HepG2 (cell line): ENCODE measurements around the gene ANKRD13C. TPM values are rescaled to one million over a fixed set of nuclear protein-coding genes. Genes with fewer than 3 reads are reported as not detected.
A peak's percentile ranks its signal among the peaks of the same experiment; 100 is the strongest.

Source experiments
- ATAC-seq: fragments of 200-7000 bp; cut with Tn5 transposase; 3 replicates; pipeline ENCODE4 v1.9.1; 2020; ENCODE audit warnings: mild to moderate bottlenecking, moderate library complexity
- BruUV-seq: library from RNA; stranded (reverse); fragments of 400-500 nt; replicated peaks from 2 replicates; lab custom pipeline; 2021; lab: Mats Ljungman, UMichigan
- CTCF ChIA-PET: fragments of 300-600 bp; formaldehyde crosslinking; extraction: SDS; loops from one replicate; lab custom pipeline; 2021; ENCODE audit warnings: low total read pairs, inconsistent platforms, low intra/inter-chr PET ratio; lab: Yijun Ruan, JAX
- POLR2A ChIA-PET: fragments of 350-600 bp; sonication (Branson Sonifier 250); formaldehyde crosslinking; loops from one replicate; lab custom pipeline; 2020; ENCODE audit warnings: antibody characterized with exemption, inconsistent platforms; lab: Yijun Ruan, JAX
- DNase-seq: peaks from one replicate; pipeline ENCODE4 v3.0.0-alpha.2; 2015; ENCODE audit warnings: low spot score
- FAIRE-seq: peaks from 3 replicates; lab custom pipeline; 2011; peaks lifted over from hg19 to GRCh38; lab: Jason Lieb, UNC
- H2AFZ ChIP-seq: one replicate; pipeline ENCODE4 v1.6.1; 2011; ENCODE audit warnings: low read length, inconsistent platforms
- H3K27ac ChIP-seq: fragments of 300-600 bp; 3 replicates; pipeline ENCODE4 v1.8.0; 2011; ENCODE audit warnings: mixed run types, mild to moderate bottlenecking, mixed read lengths, low read length, inconsistent platforms; ENCODE audit not compliant: insufficient read depth; ENCODE audit errors: extremely low read length
- H3K27me3 ChIP-seq, 2 experiments: fragments of 200-600 bp in 1 of 2; 2 replicates in 1 of 2; 3 replicates in 1 of 2; pipeline versions ENCODE4 v1.6.0 to v1.8.0; 2011; ENCODE audit warnings: low read length in 2 of 2, mild to moderate bottlenecking in 2 of 2, moderate library complexity in 2 of 2, inconsistent platforms in 1 of 2; ENCODE audit not compliant: insufficient read depth in 2 of 2, control insufficient read depth in 1 of 2
- H3K36me3 ChIP-seq, 2 experiments: fragments of 200-600 bp in 1 of 2; replicated peaks in 1 of 2; 2 replicates in 1 of 2; 3 replicates in 1 of 2; pipeline versions ENCODE4 v1.5.1 to v1.8.0; 2011; ENCODE audit warnings: low read length in 2 of 2, inconsistent platforms in 1 of 2; ENCODE audit not compliant: insufficient read depth in 2 of 2, control insufficient read depth in 1 of 2
- H3K4me1 ChIP-seq: 2 replicates; pipeline ENCODE4 v1.5.1; 2012; ENCODE audit warnings: low read length, inconsistent platforms; ENCODE audit not compliant: insufficient read depth
- H3K4me2 ChIP-seq: 2 replicates; pipeline ENCODE4 v1.6.0; 2011; ENCODE audit warnings: low read depth, low read length, inconsistent platforms
- H3K4me3 ChIP-seq, 3 experiments: fragments of 200-600 bp in 1 of 3; sonication (generic), shearing (Covaris generic) in 1 of 3; replicated peaks in 1 of 3; 2 replicates each; pipeline ENCODE4 v1.5.1; 2011 to 2016; ENCODE audit warnings: low read length in 3 of 3, inconsistent platforms in 2 of 3, low read depth in 2 of 3, mild to moderate bottlenecking in 2 of 3, control low read depth in 1 of 3, mixed read lengths in 1 of 3; ENCODE audit not compliant: insufficient read depth in 1 of 3
- H3K79me2 ChIP-seq: one replicate; pipeline ENCODE4 v1.6.1; 2011; ENCODE audit warnings: low read length, inconsistent platforms; ENCODE audit not compliant: insufficient read depth
- H3K9ac ChIP-seq: 2 replicates; pipeline ENCODE4 v1.6.0; 2011; ENCODE audit warnings: mild to moderate bottlenecking, low read depth, low read length, inconsistent platforms; ENCODE audit not compliant: insufficient read depth
- H3K9me3 ChIP-seq: 2 replicates; pipeline ENCODE4 v1.5.1; 2012; ENCODE audit warnings: mild to moderate bottlenecking, low read length
- H4K20me1 ChIP-seq: 2 replicates; pipeline ENCODE4 v1.6.0; 2011; ENCODE audit warnings: inconsistent platforms, mild to moderate bottlenecking, low read length, moderate library complexity; ENCODE audit not compliant: insufficient read depth
- ATF7-NPFF ChIP-seq: sonication (generic); formaldehyde crosslinking; IDR thresholded peaks from 2 replicates; pipeline ENCODE4 v1.8.1; 2023; ENCODE audit warnings: mild to moderate bottlenecking, low read depth, missing genetic modification reagents, moderate library complexity
- CHD2 ChIP-seq: IDR thresholded peaks from 2 replicates; pipeline ENCODE4 v1.6.1; 2011; ENCODE audit warnings: low read depth, low read length, improper control_type of control experiment
- CHD4 ChIP-seq: fragments of 200-600 bp; sonication (generic); IDR thresholded peaks from 2 replicates; pipeline ENCODE4 v1.7.0; 2017; ENCODE audit warnings: mild to moderate bottlenecking, low read length, borderline replicate concordance
- CREB1 ChIP-seq, 2 experiments: fragments of 450-650 bp in 1 of 2; IDR thresholded peaks; 2 replicates each; pipeline ENCODE4 v1.6.1; 2016 to 2017; ENCODE audit warnings: control low read depth in 1 of 2, mild to moderate bottlenecking in 1 of 2, missing compliant biosample characterization in 1 of 2, missing genetic modification characterization in 1 of 2
- EED ChIP-seq: sonication (generic); formaldehyde crosslinking; IDR thresholded peaks from 2 replicates; pipeline ENCODE4 v1.5.0; 2020; ENCODE audit warnings: mild to moderate bottlenecking, missing genetic modification reagents
- HCFC1 ChIP-seq: fragments of 150-350 bp; IDR thresholded peaks from 2 replicates; pipeline ENCODE4 v1.6.1; 2014; ENCODE audit warnings: low read depth, low read length
- HHEX ChIP-seq: IDR thresholded peaks from 2 replicates; pipeline ENCODE4 v1.6.1; 2016; ENCODE audit warnings: control low read depth
- IKZF5 ChIP-seq: IDR thresholded peaks from 2 replicates; pipeline ENCODE4 v1.6.1; 2018; ENCODE audit warnings: missing genetic modification reagents, mild to moderate bottlenecking, missing compliant biosample characterization
- JUNB ChIP-seq: sonication (generic); formaldehyde crosslinking; IDR thresholded peaks from 2 replicates; pipeline ENCODE4 v1.8.0; 2022; ENCODE audit warnings: missing genetic modification reagents, mild to moderate bottlenecking, borderline replicate concordance
- KAT7 ChIP-seq: IDR thresholded peaks from 2 replicates; pipeline ENCODE4 v1.6.1; 2018; ENCODE audit warnings: borderline replicate concordance, missing compliant biosample characterization
- POGZ ChIP-seq: sonication (generic); formaldehyde crosslinking; IDR thresholded peaks from 2 replicates; pipeline ENCODE4 v1.4.0; 2020; ENCODE audit warnings: mild to moderate bottlenecking, missing genetic modification reagents
- SIN3B ChIP-seq: fragments of 150-350 bp; IDR thresholded peaks from 2 replicates; pipeline ENCODE4 v1.6.1; 2014; ENCODE audit warnings: low read length
- SMARCC2 ChIP-seq: fragments of 450-650 bp; IDR thresholded peaks from 2 replicates; pipeline ENCODE4 v1.6.1; 2017; ENCODE audit warnings: antibody characterized with exemption, mild to moderate bottlenecking
- SOX13 ChIP-seq, 3 experiments: fragments of 450-650 bp in 1 of 3; sonication (generic) in 1 of 3; formaldehyde crosslinking in 1 of 3; IDR thresholded peaks in 2 of 3; conservative IDR thresholded peaks in 1 of 3; 2 replicates each; pipeline versions ENCODE4 v1.5.0 to v1.6.1; 2016 to 2020; ENCODE audit warnings: antibody characterized with exemption in 1 of 3, mild to moderate bottlenecking in 1 of 3, missing compliant biosample characterization in 1 of 3, missing genetic modification reagents in 1 of 3, moderate library complexity in 1 of 3
- TEAD2 ChIP-seq: sonication (generic); formaldehyde crosslinking; IDR thresholded peaks from 2 replicates; pipeline ENCODE4 v1.9.0; 2021; ENCODE audit warnings: missing genetic modification reagents
- ZFP36 ChIP-seq: fragments of 150-350 bp; IDR thresholded peaks from 2 replicates; pipeline ENCODE4 v1.6.1; 2018; ENCODE audit warnings: borderline replicate concordance, low read length, low read depth; ENCODE audit not compliant: partially characterized antibody
- ZFP82 ChIP-seq: sonication (generic); formaldehyde crosslinking; IDR thresholded peaks from 2 replicates; pipeline ENCODE4 v1.5.1; 2020; ENCODE audit warnings: mild to moderate bottlenecking, missing genetic modification reagents, borderline replicate concordance
- ZNF138 ChIP-seq: sonication (generic); formaldehyde crosslinking; IDR thresholded peaks from 2 replicates; pipeline ENCODE4 v1.5.0; 2020; ENCODE audit warnings: mild to moderate bottlenecking, low read depth, missing genetic modification reagents
- ZNF160 ChIP-seq: sonication (generic); formaldehyde crosslinking; IDR thresholded peaks from 2 replicates; pipeline ENCODE4 v1.8.0; 2022; ENCODE audit warnings: mild to moderate bottlenecking, inconsistent platforms, missing genetic modification reagents
- ZNF207 ChIP-seq: fragments of 450-650 bp; IDR thresholded peaks from 2 replicates; pipeline ENCODE4 v1.6.1; 2016; ENCODE audit warnings: antibody characterized with exemption, borderline replicate concordance
- ZNF256 ChIP-seq: sonication (generic); formaldehyde crosslinking; conservative IDR thresholded peaks from 2 replicates; pipeline ENCODE4 v1.4.0; 2020; ENCODE audit warnings: missing genetic modification reagents
- ZNF563 ChIP-seq: sonication (generic); formaldehyde crosslinking; IDR thresholded peaks from 2 replicates; pipeline ENCODE4 v1.8.0; 2022; ENCODE audit warnings: mild to moderate bottlenecking, moderate library complexity, missing genetic modification reagents
- ZNF572 ChIP-seq: sonication (generic); formaldehyde crosslinking; IDR thresholded peaks from 2 replicates; pipeline ENCODE4 v1.5.1; 2020; ENCODE audit warnings: mild to moderate bottlenecking, missing genetic modification reagents
- ZNF576 ChIP-seq: sonication (generic); formaldehyde crosslinking; IDR thresholded peaks from 2 replicates; pipeline ENCODE4 v1.4.0; 2020; ENCODE audit warnings: mild to moderate bottlenecking, missing genetic modification reagents
- ZNF704 ChIP-seq: sonication (generic); formaldehyde crosslinking; IDR thresholded peaks from 2 replicates; pipeline ENCODE4 v1.8.1; 2023; ENCODE audit warnings: mild to moderate bottlenecking, inconsistent platforms, moderate library complexity, missing genetic modification reagents, borderline replicate concordance
- WGBS: methylation state at CpG from one replicate; pipeline ENCODE4 v1.1.6; 2017; ENCODE audit warnings: low lambda C conversion rate; 5-methylcytosine and 5-hydroxymethylcytosine counted together
- in situ Hi-C: cut with HindIII; loops from 2 replicates; pipeline ENCODE4 v1.10.0; 2017; ENCODE audit warnings: low pct_unique_long_range_greater_than_20kb; ENCODE audit not compliant: extremely low pct_ligation_motif_present
- intact Hi-C: fragments of 100-400 bp; cut with micrococcal nuclease; formaldehyde crosslinking; loops from one replicate; pipeline ENCODE4 v1.10.0; 2022; ENCODE audit not compliant: unreplicated experiment
- polyA plus RNA-seq, 8 experiments: library from polyadenylated mRNA; depleted of rRNA in 3 of 8; stranded (reverse) in 7 of 8; unstranded in 1 of 8; fragments of >200 nt; fragmentation: Illumina TruSeq in 4 of 8; extraction: Trizol in 4 of 8; gene quantifications; 2 replicates each; pipeline versions ENCODE4 v1.2.1 to v1.2.3, GENCODE V29; 2011 to 2016; ENCODE audit warnings: low read depth in 4 of 8, missing spikeins in 1 of 8, mixed read lengths in 1 of 8; ENCODE audit not compliant: insufficient read depth in 1 of 8
- total RNA-seq, 5 experiments: library from RNA; depleted of rRNA; stranded (reverse); fragments of >200 nt; fragmentation: Illumina TruSeq; extraction: Trizol; gene quantifications; 2 replicates each; pipeline ENCODE4 v1.2.3, GENCODE V29; 2016; ENCODE audit warnings: low read depth in 1 of 5

ANKRD13C gene
- total and polyA plus RNA-seq, 2 of the 13 experiments (the other 11 are each of a cell fraction or from before 2014, with no cell fraction given): 6.2 to 17.6 TPM

GRCh38 chr1:70355111-70355407 is 537 bp upstream of the ANKRD13C start:
- intact Hi-C loops: no loop called here
- TF ChIP-seq ZNF160 (CRISPR knock-in tag) (no peak), ZNF207 (no peak), TEAD2 (CRISPR knock-in tag) (no peak), ZNF572 (CRISPR knock-in tag) (0 out of 2 replicates have a peak, but pooled peaks have one; percentile 9), ATF7-NPFF (CRISPR knock-in tag) (no peak), JUNB (CRISPR knock-in tag) (no peak), SMARCC2 (no peak), EED (CRISPR knock-in tag) (no peak), KAT7 (no peak), ZNF704 (CRISPR knock-in tag) (no peak), ZNF138 (CRISPR knock-in tag) (no peak), SIN3B (no peak), ZFP82 (no peak), HCFC1 (no peak), ZFP36 (no peak), CREB1 (IDR thresholded peaks at IDR 0.05) (no peak), CREB1 (CRISPR knock-in tag; IDR thresholded peaks at IDR 0.05) (peak; percentile 45), ZNF576 (CRISPR knock-in tag) (no peak), ZNF563 (CRISPR knock-in tag) (0 out of 2 replicates have a peak, but pooled peaks have one; percentile 1), CHD2 (no peak), HHEX (CRISPR knock-in tag) (no peak), SOX13 (IDR thresholded peaks at IDR 0.05) (no peak), SOX13 (CRISPR knock-in tag; conservative IDR thresholded peaks at IDR 0.05 in 1 of 2, IDR thresholded peaks at IDR 0.05 in 1 of 2) (no peak), IKZF5 (CRISPR knock-in tag) (no peak), ZNF256 (CRISPR knock-in tag) (no peak), CHD4 (peak; percentile 67; the same call in 1 of the 2 replicates), POGZ (CRISPR knock-in tag) (no peak)

More at GRCh38 chr1:70355111-70355407, 537 bp upstream of the ANKRD13C start:
- Histone ChIP-seq H3K4me1 (peaks cover 31% of the 10 kb centered on the region), H3K4me3 (peak overlapping the region; percentile 89 to 94 (median 92)), H3K36me3 (peaks cover 0 to 4% of the 10 kb centered on the region in 2 experiments; a peak in 1 of 5 replicates), H3K9me3 (no peaks in the 10 kb centered on the region), H3K27me3 (no peaks in the 10 kb centered on the region; a peak in 1 of 5 replicates), H3K9ac (peak overlapping the region; percentile 98), H3K27ac (peak overlapping the region; percentile 95), H2AFZ (peak overlapping the region; percentile 50), H3K4me2 (peak overlapping the region; percentile 69), H4K20me1 (peaks cover 8% of the 10 kb centered on the region; the same call in 1 of the 2 replicates), H3K79me2 (peaks cover 42% of the 10 kb centered on the region)
- FAIRE-seq: no peak
- WGBS: 32% methylated on average over 6 of the region's 6 CpGs
- CTCF ChIA-PET: no interaction called here
- no peak for ATAC-seq
- POLR2A ChIA-PET: interaction anchor here (1.0 to 4.6 kb wide), 16 partner anchors 8 to 726 kb away, joined by 3 to 118 read pairs (median 5); partner anchors contain the start of genes CTH, LRRC40, SRSF11 and ZRANB2
- no peak for DNase-seq
- TSS peak; percentile 91 for BruUV-seq
- in situ Hi-C loops: no loop called here
